GM18499 (cell line): ENCODE results near the gene FMN2.

Experiments
- ATAC-seq: cut with Tn5 transposase; IDR thresholded peaks from one replicate; pipeline ENCODE4 v1.9.1; 2021; ENCODE audit warnings: moderate number of reproducible peaks; ENCODE audit not compliant: insufficient read depth, unreplicated experiment

FMN2 gene

DNA sequence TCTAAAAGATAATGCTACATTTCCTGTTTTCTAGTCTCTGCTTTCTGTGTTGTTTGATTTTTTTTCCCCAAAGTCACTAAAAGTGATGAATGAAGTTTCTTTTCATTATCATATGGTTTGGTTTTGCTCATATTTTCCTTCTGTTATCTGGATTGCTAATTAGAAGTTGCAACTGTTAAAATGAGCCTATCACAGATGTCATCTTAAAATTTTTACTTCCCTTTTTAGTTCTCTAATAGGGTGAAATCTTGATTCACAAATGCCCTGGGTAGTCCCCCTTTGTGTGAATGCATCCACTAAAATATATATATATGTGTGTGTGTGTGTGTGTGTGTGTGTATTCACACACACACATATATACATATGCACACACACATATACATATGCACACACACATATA lies 376.2 kb downstream of the FMN2 start:
- no peak for ATAC-seq

DNA sequence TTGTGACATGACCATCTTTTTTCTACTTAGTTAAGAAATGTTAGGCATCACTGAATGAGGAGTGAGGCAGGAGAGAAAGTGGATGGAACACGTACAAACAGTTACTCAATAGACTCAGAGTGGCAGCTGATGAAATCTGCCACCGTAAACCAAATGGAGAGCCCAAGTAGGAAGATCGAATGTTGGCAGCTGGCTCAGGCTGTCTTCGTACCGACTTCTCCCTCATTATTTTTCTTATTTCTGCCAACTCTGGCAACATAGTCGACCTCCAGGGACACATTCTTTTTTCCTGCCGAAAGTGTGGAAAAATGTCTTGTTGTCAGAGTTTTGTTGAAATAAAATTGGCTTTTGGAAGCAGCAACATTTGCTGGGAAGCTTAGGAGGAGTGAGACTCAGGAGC lies 377.0 kb downstream of the FMN2 start:
- ATAC-seq = no peak

DNA sequence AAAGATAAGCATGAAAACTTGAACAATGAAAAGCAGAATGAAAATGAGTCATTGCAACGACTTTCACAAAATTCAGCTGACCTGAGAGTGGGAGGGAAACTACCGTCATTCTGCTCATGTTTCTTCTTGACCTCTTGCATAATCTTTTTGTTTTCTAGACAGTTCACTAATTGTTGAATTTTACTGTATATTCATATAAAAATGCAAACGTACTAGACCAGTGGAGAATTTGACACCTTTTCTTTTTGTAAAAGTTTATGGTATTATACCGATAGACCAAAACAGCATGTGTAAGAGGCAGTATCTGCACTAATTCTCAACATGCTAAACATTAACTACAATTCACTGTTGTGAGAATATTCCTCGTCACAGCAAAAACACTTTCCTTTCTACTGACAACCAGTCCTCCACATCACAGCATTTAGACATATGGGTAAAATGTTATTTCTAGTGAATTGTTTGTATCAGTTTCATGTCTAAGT lies 382.5 kb downstream of the FMN2 start:
- no peak for ATAC-seq

DNA sequence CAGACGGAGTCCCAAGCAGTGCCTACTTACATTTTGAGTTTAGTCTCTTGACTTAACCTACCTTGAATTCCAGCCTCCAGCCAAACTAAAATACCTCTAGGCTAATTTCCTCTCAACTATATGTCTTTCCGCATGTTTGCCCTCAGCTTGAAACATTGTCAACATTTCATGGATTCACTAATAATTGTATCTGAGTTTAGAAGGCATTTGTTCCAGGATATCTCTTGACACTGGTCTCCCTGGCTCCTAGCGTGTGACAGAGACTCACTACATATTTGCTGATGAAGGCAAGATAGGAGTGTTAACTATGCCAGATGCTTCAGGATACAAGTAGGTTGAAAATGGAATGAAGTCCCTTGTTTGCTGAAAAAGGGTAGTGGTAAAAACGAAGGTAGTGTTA lies 384.1 kb downstream of the FMN2 start:
- no peak for ATAC-seq

DNA sequence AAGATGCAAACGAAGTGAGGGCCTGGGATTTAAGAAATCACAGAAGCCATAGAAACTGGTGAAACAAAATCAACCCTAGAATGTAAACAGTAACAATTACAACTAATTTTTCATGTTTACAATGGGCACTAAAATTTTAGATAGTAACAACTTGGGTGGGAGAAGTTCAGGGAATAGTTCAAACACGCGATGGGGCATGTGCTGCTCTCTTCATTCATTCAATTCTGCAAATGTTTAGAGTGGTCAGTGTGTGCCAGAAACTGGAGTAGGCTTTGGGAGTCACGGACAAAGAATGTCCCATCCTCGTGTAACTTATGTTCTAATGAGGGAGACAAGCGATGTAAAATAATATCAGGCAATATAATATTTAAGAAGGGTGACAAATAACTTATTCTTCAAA lies 386.9 kb downstream of the FMN2 start:
- ATAC-seq = no peak

DNA sequence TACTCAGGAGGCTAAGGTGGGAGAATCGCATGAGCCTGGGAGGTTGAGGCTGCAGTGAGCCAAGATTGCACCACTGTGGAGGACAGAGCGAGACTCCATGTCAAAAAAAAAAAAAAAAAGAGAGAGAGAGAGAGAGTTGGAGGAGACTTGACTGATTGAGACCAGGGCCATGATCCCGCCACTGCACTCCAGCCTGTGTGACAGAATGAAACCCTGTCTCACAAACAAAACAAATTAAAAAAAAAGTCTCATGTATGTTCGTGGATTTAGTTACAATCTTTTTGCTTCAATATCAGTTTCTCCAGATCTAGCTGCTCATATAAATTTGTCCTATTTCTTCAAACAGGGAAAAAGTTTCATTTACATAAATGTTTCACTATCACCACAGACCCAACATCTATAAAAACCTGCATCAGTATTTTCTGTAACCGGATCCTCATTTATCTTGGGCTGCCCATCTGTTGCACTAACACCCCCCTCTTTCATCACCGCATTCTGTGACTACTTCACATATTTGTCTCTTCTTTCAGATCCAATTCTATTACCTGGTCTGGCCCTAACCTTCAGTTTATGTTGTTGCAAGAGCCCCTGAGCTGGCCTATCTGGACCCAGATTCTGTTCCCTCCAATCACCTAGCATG lies 393.2 kb downstream of the FMN2 start:
- no peak for ATAC-seq

DNA sequence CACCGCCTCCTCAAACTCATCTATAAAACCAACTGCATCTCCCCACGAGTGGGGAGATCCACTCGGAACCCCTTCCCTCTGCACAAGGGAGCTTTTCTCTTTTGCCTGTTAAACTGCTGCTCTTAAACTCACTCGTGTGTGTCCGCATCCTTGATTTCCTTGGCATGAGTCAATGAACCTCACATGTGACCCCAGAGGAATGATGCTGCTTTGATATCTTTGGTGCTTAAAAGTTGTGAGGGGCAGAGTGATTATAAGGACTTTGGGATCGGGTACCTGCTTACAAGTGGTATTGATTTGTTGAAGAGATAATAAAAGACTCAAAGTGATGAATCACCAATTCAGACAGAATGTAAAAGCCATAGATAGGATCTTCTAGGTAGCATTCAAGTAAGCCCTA lies 394.9 kb downstream of the FMN2 start:
- ATAC-seq = no peak

DNA sequence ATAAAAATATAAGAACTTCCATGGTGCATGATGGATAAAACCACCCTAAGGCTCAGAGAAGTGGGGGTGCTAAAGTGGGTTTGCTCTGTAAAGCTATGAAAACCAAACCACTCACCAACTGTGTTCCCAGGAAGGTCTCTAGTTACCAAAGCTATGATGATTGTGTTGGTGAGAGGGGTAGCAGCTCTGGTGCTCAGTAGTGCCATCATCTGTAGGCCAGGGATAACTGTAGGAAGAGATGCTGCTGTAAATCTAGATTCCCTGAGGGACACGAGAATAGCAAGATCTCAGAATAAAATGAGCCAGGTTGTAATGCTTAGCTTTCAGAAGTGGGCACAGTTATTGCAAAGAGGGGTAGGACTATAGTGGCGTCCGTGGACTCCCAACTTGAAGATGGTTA lies 395.8 kb downstream of the FMN2 start:
- no peak for ATAC-seq

DNA sequence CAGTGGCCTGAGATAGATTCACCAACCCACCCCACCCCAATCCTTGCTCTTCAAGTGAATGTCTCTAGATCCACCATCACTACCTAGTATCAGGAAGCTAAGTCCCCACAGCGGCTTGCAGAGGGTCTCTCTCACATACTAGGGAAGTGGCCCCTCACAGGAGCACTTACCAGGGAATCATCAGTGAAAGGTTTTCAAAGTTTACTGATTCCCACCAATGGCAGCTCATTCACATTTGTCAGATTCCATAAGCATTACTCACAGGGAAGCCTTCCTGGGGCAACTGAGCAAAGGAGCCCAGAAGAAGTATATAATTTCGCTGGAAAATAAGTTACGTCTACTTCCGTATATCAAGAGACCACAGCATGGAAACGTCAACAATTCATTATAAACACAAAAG lies 399.5 kb downstream of the FMN2 start:
- no peak for ATAC-seq

DNA sequence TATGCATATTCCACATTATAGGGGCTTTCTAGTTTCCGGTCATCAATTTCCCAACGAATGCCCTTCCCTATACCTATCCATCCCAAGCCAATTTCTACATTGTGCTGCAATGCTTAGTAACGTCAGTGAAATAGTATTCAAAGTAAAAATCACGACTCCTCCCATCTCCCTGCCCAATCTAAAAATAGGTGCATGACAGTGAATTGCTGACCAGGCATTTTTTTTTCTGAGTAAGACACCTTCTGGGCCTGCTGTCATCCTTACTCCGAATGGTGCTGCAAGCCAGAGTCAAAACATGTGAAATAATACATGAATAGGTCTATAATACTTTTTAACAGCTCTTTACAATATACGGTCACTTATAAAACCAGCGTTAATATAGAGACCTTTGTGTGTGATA lies 400.1 kb downstream of the FMN2 start:
- ATAC-seq = no peak

DNA sequence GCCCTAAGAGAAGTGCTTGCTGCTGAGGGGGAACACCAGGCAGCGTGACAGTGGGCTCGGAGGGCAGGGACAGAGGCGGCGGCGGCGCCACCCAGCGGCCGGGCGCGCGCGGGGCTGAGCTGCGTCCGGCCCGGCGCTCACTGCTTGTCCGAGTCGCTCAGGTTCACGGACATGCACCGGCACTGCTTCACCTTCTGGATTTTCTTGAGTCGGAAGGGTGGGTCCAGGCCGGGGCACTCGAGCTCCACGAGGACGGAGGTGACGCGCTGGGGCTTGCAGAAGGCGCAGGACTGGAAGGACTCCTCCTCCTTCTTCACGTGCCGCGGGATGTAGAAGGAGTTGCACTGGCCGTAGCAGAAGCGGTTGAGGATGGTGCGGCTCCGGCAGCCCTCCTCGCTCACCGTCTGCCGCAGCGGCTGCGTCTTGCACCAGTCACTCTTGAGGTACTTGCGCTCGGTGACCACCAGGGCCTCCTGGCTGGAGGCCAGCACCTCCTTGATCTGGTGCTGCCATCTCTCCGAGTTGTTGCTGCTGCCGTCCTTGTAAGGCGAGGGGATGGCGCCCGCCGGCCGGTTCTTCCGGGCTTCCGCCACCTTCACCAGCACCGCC lies 401.3 kb downstream of the FMN2 start:
- ATAC-seq = no peak

DNA sequence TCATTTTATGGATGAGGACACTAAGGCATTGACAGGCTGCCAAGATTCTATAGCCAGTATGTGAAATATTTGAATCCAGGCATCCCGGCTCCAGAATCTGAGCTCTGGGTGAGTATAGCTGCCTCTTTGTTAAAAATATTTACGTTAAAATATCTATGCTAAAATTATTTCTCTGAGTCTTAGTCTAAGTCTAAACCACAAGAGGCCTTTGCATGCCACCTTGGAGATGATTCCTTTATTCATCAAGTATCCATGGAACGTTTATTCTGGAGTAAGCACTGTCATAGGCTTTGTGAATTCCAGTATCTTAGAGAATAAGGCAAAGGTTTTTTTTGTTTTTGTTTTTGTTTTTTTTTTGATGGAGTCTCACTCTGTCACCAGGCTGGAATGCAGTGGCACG lies 403.9 kb downstream of the FMN2 start:
- no peak for ATAC-seq

DNA sequence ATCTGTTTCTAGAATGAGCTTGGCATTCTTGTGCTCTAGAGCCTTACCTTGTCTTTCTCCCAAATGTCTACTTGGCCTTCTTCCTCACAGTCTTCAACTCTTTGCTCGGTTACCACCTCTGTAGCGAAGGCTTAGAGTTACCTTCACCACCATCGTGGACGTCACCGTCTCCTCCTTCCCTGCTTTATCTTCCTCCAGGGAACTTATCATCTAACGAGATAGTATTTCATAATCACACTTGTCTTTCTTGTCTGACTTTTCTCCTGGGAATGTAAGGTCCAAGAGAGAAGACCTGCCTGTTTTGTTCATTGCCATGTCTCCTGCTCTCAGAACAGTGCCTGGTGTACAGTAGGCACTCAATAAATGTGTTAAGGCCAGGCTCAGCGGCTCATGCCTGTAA lies 404.7 kb downstream of the FMN2 start:
- no peak for ATAC-seq

DNA sequence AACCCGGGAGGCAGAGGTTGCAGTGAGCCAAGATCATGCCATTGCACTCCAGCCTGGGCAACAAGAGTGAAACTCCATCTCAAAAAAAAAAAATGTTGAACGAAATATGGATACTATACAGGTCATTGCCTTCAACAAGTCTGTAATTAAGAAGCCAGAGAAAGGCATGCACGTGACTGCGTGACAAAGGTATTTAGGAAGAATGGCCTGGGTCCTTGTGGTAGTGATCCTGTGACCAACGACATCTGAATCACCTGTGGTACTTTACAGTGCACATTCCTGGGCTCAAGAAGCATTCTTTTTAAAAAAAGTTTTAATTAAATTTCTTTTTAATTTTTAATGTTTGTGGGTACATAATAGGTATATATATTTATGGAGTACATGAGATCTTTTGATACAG lies 405.3 kb downstream of the FMN2 start:
- no peak for ATAC-seq

DNA sequence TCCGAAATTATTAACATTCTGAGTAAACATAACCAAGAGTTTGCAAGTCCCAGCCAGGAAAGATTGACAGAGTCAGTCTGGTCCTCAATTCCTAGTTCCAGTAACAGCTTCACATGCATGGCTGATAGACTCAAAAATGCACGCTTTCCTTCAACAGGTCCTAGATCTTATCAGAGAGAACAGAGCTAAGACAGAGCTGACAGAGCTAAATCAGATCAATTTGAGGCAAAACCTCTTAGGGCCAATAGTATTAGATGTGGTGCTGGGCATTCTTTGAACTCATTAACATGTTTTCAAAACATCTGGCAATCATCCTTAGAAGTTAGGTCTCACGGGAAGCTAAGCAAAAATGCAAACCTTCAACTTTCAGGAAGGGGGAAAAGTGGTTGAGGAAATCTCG lies 406.2 kb downstream of the FMN2 start:
- ATAC-seq = no peak

DNA sequence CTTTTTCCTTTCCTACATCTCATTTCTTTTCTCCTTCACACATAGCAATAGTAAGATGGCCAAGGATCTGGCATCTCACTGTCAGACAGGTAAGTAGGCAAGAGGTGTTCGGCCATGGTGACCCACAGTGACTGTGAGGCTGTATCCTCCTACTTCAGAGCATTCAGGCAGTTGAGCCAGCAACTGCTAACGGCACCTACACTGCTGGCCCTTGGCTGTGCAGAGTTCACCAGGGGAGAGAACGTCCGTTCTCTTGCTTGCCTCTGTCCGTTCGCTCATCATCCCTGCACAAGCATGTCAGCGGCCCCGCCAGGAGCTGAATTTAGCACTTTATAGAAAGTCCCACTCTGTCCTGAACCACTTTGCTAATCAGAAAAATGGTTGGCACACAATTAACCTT lies 406.7 kb downstream of the FMN2 start:
- ATAC-seq = no peak

DNA sequence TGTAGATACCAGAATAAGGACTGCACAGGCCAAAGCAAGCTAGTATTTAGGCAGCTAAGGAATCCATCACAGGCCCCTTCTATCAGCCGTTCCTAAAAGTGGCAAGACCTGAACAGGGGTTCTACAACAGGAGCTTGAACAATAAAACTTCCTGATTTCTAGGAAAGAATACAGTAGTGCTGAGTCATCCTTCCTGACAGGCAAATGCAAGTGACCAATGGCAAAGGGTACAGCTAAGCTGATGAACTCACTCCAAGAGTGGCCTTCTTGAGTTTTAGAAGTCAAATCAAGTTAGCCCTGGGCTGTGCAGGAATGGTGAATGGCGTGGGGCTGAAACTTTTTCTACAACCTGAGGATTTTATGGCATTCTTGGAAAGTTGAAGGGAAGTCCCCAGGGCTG lies 407.3 kb downstream of the FMN2 start:
- ATAC-seq = no peak

DNA sequence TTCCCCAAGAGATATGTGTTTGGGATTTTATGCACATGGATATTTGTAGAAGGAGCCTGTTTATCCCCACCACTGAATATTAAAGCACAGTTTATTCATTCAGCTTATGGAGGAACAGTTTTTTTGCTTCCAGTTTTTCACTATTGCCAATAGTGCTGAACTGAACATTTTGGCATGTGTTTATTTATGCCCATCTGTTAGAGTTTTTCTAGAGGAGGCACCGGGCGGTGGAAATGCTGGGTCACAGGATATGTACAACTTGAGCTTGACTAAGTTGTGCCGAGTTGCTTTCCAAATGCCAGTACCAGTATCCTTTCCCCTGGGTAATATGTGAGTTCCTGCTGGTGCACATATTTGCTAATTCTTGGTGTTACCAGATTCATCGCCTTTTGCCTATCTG lies 409.0 kb downstream of the FMN2 start:
- ATAC-seq = no peak

DNA sequence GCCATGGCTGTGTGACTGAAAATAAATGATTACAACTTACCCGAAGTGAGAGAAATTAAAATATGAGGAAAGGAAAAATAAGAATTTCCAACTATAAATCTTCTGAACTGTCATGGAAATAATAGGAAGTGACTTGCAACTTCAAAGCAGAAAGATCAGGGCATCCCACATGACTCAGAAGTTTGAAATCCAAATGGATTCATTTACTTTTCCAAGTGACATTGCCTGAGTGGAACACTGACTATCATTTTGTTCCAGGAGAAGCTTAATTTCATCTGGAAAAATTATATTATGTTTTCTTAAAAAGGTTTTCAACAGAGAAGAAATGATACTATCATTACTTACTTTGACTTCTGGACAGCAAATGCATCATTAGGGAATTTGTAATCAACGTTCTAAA lies 409.4 kb downstream of the FMN2 start:
- no peak for ATAC-seq

DNA sequence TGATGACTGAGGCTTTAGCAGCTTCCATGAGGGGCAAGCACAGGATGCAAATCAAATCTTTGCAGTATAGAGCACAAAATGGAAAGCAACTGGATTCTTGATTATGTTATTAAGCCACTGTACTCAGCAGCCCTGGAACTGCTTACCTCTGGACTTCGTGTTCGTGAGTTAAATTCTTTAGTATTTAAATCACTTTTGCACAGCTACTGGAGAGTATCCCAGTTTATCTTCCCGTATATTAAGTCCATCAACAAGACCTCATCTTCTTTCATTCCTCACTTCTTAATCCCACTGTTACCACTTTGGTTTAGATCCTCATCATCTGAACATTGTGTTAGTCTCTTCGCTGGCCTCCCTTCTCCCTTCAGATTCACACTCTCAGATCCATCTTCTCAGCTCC lies 411.4 kb downstream of the FMN2 start:
- no peak for ATAC-seq

DNA sequence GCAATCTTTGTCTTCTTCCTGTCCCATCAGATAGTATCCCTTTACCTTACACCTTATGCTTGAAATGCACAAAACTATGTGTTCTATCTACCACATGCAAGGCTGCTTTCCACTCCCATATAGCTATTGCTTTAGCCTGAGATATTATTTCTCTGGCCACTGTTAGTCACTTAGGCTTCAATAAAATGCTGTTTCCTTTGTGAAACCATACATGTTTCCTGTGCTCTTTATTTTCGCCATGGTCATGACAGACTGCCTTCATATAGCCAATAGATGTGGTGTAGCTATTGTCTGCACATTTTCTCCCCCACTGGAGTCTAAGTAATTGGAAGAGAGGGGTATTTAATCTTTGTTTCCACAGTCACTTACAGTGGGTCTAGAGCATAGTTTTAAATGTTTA lies 411.9 kb downstream of the FMN2 start:
- ATAC-seq = no peak

DNA sequence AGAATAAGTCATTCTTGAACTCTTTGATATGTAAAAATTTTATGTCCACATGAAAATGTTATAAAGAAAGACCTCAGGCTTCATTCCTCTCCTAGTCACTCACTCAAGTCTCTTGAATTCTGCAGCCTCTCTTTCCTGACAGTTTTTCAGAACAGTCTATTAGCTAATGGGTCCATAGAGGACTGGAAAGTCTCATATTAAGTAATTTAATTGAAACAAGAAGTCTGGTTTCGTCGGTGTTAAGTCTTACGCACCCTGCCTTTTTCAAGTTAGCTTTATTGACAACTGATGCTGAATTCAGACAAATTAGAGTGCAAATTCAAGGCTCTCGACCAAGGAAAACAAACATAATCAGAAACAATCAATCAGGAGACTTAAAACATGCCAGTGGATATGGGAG lies 414.5 kb downstream of the FMN2 start:
- no peak for ATAC-seq
